Hepatocyte (in vitro differentiated cells): ENCODE measurements around the gene LAPTM5.

Experiments used
- EZH2 ChIP-seq: fragments of 200-600 bp; sonication (generic); IDR thresholded peaks from 2 replicates; pipeline ENCODE4 v1.6.1; 2016; ENCODE audit warnings: antibody characterized with exemption, mild to moderate bottlenecking, borderline replicate concordance
- TF ChIP-seq, protein P1 (sequence below): fragments of 200-600 bp; sonication (generic); IDR thresholded peaks from 2 replicates; pipeline ENCODE4 v1.5.1; 2016; ENCODE audit warnings: antibody characterized with exemption, mild to moderate bottlenecking; ENCODE audit not compliant: poor library complexity

DNA sequence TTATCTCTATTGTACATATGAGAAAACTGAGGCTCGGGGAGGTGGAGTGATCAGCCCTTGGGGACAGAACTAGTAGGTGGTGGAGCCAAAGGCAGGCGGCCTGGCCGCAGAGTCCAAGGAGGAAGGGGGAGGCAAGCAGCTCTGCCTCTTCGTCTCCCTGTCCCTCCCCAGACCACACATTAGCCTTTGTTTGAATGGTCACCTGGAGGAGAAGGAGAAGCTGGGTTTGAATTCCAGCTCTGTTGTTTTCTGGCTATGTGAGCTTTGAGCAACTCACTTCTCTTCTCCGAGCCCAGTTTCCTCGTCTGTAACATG is 21.4 kb upstream of the LAPTM5 start:
- TF ChIP-seq EZH2: no peak
- TF ChIP-seq, protein P1, sequence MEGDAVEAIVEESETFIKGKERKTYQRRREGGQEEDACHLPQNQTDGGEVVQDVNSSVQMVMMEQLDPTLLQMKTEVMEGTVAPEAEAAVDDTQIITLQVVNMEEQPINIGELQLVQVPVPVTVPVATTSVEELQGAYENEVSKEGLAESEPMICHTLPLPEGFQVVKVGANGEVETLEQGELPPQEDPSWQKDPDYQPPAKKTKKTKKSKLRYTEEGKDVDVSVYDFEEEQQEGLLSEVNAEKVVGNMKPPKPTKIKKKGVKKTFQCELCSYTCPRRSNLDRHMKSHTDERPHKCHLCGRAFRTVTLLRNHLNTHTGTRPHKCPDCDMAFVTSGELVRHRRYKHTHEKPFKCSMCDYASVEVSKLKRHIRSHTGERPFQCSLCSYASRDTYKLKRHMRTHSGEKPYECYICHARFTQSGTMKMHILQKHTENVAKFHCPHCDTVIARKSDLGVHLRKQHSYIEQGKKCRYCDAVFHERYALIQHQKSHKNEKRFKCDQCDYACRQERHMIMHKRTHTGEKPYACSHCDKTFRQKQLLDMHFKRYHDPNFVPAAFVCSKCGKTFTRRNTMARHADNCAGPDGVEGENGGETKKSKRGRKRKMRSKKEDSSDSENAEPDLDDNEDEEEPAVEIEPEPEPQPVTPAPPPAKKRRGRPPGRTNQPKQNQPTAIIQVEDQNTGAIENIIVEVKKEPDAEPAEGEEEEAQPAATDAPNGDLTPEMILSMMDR: no peak
